Coronary artery (tissue), 2 donors: ENCODE measurements around the gene FAM118B.

Experiments
- DNase-seq: peaks from one replicate; pipeline ENCODE4 v3.0.0-alpha.2; 2017; ENCODE audit warnings: low spot score
- H3K27ac ChIP-seq, 2 donors: fragments of 200-600 bp; sonication (generic); one replicate each; pipeline ENCODE4 v1.5.1; 2016 to 2019
- H3K4me3 ChIP-seq: fragments of 200-600 bp; sonication (generic); 2 replicates; pipeline ENCODE4 v1.5.1; 2016; ENCODE audit warnings: mild to moderate bottlenecking, moderate library complexity
- TF ChIP-seq, protein P1 (sequence below): fragments of 200-600 bp; sonication (generic); IDR thresholded peaks from one replicate; pipeline ENCODE4 v1.5.1; 2019; ENCODE audit warnings: antibody characterized with exemption

Gene FAM118B

DNA sequence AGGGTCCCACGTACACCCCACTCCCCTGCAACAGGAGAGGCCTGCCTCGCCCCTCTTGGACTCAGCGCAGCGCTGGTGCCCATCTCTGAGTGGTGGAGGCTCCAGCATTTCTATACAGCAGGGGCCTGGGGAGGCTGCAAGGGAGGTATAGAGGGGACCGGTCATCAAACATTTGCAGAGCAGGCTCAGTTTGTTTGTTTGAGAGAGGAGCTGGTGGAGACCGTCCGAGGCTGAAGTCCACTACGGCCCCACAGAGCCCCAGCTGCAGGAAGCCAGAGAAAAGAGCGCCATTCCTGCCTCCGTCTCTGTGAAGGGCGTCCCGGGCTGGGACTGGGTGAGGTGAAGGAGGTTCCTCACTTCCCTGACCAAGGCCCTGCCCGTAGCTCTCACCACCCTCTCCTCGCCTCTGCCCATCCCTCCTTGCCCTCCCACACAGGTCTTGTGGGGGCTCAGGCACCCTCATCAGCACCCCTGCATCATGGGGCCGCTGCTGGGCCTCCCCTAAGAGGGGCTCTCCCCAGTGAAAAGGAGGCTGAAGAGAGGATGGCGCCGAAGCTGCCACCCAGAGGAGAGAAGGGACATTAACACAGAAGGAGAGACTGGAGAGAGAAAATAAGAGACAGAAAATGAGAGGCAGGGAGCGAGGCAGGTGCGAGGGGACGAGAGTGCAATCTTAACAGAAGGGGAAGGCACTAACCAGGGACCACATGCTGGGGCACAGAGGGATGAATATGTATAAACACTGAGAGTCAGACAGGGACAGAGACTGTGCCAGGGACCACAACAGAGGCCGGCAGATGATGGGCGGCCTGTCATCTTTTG is 24.7 kb upstream of the FAM118B start:
- DNase-seq: no peak
- TF ChIP-seq, protein P1, sequence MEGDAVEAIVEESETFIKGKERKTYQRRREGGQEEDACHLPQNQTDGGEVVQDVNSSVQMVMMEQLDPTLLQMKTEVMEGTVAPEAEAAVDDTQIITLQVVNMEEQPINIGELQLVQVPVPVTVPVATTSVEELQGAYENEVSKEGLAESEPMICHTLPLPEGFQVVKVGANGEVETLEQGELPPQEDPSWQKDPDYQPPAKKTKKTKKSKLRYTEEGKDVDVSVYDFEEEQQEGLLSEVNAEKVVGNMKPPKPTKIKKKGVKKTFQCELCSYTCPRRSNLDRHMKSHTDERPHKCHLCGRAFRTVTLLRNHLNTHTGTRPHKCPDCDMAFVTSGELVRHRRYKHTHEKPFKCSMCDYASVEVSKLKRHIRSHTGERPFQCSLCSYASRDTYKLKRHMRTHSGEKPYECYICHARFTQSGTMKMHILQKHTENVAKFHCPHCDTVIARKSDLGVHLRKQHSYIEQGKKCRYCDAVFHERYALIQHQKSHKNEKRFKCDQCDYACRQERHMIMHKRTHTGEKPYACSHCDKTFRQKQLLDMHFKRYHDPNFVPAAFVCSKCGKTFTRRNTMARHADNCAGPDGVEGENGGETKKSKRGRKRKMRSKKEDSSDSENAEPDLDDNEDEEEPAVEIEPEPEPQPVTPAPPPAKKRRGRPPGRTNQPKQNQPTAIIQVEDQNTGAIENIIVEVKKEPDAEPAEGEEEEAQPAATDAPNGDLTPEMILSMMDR: no peak
- H3K4me3 ChIP-seq: no peak overlapping the region
- no peak overlapping the region for H3K27ac ChIP-seq

DNA sequence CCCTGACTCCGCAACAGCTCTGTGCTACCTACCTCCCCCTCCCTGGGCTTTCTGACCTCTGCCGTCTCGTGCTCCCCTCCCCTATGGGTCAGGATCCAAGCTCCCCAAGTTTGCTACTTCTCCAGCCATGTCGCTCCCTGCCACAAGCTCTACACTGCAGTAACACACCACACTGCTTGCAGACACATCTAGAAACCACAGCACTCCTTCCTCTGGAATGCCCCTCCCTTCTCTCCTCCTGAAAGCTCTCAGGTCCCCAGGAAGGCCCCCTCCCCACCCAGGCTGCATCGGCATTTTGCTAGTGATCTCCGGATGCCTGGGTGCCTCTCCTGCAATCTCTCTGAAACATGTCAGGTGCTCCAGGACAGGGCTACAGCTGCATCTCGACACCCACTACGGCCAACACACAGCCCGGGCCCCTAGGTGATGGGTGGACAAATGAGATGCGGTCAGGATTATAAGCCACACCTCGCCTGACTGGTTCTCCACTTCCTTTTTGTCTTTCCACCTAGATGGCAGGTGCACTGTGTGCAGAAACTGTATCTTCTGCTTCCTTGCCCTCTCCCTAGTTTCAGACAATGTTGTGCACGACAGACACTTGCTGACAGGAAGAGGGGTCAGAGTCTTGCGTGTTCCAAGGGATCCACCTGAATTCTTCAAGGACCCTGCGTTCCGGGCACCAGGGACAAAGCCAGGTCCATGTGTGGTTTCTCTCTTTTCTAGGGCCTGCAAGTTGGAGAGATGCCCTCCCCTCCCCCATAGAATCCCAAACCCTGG is 23.1 kb upstream of the FAM118B start:
- DNase-seq: no peak
- Histone ChIP-seq H3K4me3 (no peak overlapping the region), H3K27ac (no peak overlapping the region)
- TF ChIP-seq, protein P1: no peak

DNA sequence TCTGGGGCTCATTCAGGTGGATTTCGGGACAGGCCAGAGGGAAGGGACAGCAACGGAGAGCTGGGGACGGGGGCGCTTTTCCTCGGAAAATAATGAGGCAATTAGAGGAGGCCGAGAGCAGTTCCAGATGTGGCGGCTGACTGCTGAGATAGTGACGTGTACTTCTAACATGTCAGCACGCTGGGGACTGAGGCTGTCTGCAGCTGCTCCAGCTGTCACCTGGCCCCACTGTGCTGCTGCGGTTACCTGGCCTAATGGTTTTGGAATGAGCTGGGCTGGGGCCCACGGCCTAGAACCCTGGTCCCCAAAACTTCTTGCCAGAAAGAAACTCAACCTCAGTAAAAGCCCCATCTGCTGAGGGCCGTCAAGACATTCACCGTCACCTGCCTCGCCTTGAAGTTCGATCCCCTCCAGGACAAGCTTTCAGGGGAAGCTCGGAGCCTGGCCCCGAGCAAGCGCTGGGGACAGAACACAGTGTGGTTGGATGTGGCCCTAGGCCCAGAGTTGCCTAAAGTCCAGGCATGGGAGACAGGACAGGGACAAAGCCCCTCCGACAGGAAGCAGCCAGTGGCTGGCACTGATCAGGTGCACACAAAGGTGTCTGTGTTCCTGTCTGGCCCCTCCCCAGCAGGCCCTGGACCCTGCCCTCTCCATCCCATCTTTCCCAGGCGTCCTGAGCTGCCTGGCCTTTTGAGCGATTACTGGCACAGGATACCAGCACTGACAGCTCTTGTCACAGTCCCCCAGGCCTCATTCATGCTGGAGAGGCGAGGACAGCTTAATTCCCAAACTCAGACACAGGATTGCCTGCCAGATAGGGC is 22.3 kb upstream of the FAM118B start:
- no peak overlapping the region for H3K4me3 ChIP-seq
- H3K27ac ChIP-seq: no peak overlapping the region
- TF ChIP-seq, protein P1: no peak
- DNase-seq: no peak

GRCh38 chr11:126190792-126191191 is 20.8 kb upstream of the FAM118B start:
- H3K4me3 ChIP-seq: no peak overlapping the region
- DNase-seq: no peak
- TF ChIP-seq, protein P1: no peak
- H3K27ac ChIP-seq: no peak overlapping the region

GRCh38 chr11:126191379-126192073 is 20.1 kb upstream of the FAM118B start:
- Histone ChIP-seq H3K4me3 (no peak overlapping the region), H3K27ac (no peak overlapping the region)
- TF ChIP-seq, protein P1: no peak
- DNase-seq: no peak

DNA sequence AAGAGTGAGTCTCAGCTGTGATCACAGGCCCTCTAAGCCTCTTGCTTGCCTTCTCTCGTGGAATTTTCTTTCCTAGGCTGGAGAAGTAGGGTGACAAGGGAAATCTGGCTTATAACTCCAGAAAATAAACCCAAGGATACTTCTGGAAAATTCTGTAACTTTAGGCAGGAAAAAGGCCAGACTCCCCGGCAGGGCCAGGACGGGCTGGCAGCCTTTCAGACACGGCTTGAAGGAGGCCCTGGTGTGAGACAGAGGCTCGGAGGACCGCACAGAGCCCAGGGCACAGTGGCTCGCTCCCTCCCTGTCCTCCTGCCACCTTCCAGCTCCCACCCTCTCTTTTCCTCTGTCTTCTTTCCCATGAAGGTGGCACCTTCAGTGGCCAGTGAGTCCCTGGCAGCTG is 19.2 kb upstream of the FAM118B start:
- H3K27ac ChIP-seq: peak overlapping the region in 1 of 2 donors; percentile 13
- no peak for DNase-seq
- TF ChIP-seq, protein P1: no peak
- H3K4me3 ChIP-seq: no peak overlapping the region
